Measurements from ENCODE around the gene ZNF33A.

Gene ZNF33A

GRCh38 chr10:38112159-38112558 is 101.7 kb downstream of the ZNF33A start:
- H3K36me3 ChIP-seq (ENCODE audit: low read depth): peaks cover 38% of the 10 kb centered on the region
- H3K4me1 ChIP-seq (ENCODE audit: insufficient read depth, poor library complexity, severe bottlenecking): no peaks in the 10 kb centered on the region
- peaks cover 21% of the 10 kb centered on the region for H3K9me3 ChIP-seq (ENCODE audit: severe bottlenecking)
- H3K27ac ChIP-seq (ENCODE audit: poor library complexity, severe bottlenecking): no peak overlapping the region
- no peak for TF ChIP-seq CTCF (IDR thresholded peaks at IDR 0.05; ENCODE audit: poor library complexity, severe bottlenecking)
- no peaks in the 10 kb centered on the region for H3K27me3 ChIP-seq (ENCODE audit: insufficient read depth, poor library complexity, severe bottlenecking)
- ATAC-seq (ENCODE audit: low read depth) (no peak), DNase-seq (ENCODE audit: low spot score) (no peak)
- H3K4me3 ChIP-seq (ENCODE audit: severe bottlenecking): no peak overlapping the region

Data from RWPE2 (cell line).